ENCODE data around the gene TPM4.
A peak's percentile ranks its signal among the peaks of the same experiment; 100 is the strongest.

The TPM4 gene

DNA sequence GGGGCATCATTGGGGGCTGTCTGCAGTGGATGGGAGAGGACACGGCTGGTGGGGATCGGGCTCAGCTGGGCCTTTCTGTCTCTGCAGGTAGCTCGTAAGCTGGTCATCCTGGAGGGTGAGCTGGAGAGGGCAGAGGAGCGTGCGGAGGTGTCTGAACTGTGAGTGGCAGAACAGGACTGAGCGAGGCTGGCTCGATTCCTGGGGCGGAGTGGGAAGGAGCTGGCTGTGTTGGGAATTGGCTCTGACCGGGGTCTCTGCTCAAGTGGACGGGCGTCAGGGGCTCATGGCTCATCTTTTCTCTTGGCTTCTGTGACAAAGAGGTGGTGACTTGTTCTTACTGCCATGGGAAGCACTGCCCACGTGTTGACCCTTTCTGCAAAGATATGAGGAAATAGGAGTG is 11.6 kb downstream of the TPM4 start:
- H3K4me3 ChIP-seq (replicated peaks; ENCODE audit: low read depth, low read length): no peak overlapping the region
- no peak for TF ChIP-seq CTCF (IDR thresholded peaks at IDR 0.05; ENCODE audit: low read length, missing control alignments)

DNA sequence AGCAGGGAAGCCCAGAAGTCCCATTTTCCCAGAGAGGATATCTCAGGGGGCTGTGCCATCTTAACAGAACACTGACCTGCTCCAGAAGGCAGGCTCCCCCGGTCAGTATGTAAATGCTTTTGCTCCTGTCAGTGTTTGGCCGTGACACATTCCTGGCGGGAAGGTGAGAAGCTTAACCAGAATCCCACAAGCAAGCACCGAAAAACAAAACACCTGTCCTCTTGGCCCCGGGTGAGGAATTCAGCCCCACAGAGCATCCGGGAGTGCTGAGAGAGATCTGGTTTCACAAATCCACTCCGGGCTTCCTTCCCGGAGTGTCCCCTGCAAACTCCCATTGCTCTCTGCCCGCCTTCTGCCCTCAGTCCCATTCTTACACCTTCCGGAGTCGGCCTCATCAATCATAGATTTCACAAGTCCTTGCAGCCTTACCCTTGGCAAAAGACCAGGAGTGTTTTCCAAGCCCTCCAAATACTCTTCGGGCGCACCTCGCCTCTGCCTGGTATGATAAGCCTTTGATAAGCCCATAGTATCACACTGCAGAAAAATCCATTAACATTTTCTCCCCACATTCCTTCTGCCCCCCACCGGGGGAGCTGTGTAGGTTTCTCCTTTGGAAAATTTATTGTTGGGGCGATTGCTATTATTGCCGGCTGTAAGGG is 12.2 kb downstream of the TPM4 start:
- peak; percentile 76 for DNase-seq (ENCODE audit: low read depth)
- TF ChIP-seq CTCF (IDR thresholded peaks at IDR 0.05; ENCODE audit: low read length, missing control alignments): peak; percentile 18
- no peak overlapping the region for H3K4me3 ChIP-seq (replicated peaks; ENCODE audit: low read depth, low read length)

More for the DNA sequence above, 11.6 kb downstream of the TPM4 start:
- no peak for DNase-seq (ENCODE audit: low read depth)

DNA sequence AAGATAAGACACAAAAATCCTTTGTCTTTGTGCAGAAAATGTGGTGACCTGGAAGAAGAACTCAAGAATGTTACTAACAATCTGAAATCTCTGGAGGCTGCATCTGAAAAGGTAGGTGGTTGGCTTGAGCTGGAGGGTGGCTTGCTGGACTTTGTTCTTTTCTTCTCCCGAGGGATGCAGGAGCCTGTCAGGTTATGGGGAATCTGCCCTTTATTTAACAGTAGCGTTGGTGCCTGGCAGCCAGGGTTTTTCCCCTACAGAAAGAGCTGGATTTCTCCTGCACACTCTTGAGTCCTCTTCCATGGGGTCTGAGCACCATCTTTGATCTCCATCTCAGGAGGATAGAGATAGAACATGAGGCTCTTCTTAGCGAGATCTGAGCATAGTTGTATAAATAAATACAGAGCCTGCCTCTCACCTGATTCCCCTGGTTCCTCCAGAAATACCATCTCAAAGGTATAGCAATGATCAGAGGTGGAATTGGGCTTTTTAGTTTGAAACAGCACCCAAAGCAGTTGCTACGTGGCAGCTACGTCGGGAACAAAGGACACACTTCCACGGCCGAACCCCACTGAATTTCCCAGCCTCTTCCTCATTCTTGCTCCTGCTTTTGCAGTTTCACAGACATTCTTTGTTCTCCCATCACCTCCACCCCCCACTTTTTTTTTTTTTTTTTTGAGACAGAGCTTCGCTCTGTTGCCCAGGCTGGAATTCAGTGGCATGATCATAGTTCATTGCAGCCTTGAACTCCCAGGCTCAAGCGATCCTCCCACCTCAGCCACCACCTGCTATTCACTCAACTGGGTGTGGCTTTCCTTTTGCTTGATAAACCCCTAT is 12.9 kb downstream of the TPM4 start:
- H3K4me3 ChIP-seq (replicated peaks; ENCODE audit: low read depth, low read length): no peak overlapping the region
- DNase-seq (ENCODE audit: low read depth): no peak
- no peak for TF ChIP-seq CTCF (IDR thresholded peaks at IDR 0.05; ENCODE audit: low read length, missing control alignments)

GRCh38 chr19:16091546-16092475 is 15.5 kb downstream of the TPM4 start:
- no peak for DNase-seq (ENCODE audit: low read depth)
- no peak for TF ChIP-seq CTCF (IDR thresholded peaks at IDR 0.05; ENCODE audit: low read length, missing control alignments)
- no peak overlapping the region for H3K4me3 ChIP-seq (replicated peaks; ENCODE audit: low read depth, low read length)

GRCh38 chr19:16094360-16095070 is 18.2 kb downstream of the TPM4 start:
- no peak for TF ChIP-seq CTCF (IDR thresholded peaks at IDR 0.05; ENCODE audit: low read length, missing control alignments)
- no peak overlapping the region for H3K4me3 ChIP-seq (replicated peaks; ENCODE audit: low read depth, low read length)
- DNase-seq (ENCODE audit: low read depth): no peak

GRCh38 chr19:16095071-16095571 is 18.8 kb downstream of the TPM4 start:
- TF ChIP-seq CTCF (IDR thresholded peaks at IDR 0.05; ENCODE audit: low read length, missing control alignments): no peak

More at GRCh38 chr19:16095071-16095571, 18.8 kb downstream of the TPM4 start:
- DNase-seq (ENCODE audit: low read depth): no peak
- no peak overlapping the region for H3K4me3 ChIP-seq (replicated peaks; ENCODE audit: low read depth, low read length)
